CD4-positive, alpha-beta T cell treated with Interleukin-21 for 1 hour (primary cell): Measurements from ENCODE around the gene CNNM4.
"Not testable (repeated sequence)": the region's sequence is repeated elsewhere in the genome, so short reads cannot be mapped to it uniquely, and the experiment has no call there.

ENCODE experiments used
- DNase-seq: peaks from one replicate; pipeline ENCODE4 v3.0.0-alpha.2; 2020

Gene CNNM4

GRCh38 chr2:96795076-96795475 is 34.4 kb downstream of the CNNM4 start:
- DNase-seq: no peak

DNA sequence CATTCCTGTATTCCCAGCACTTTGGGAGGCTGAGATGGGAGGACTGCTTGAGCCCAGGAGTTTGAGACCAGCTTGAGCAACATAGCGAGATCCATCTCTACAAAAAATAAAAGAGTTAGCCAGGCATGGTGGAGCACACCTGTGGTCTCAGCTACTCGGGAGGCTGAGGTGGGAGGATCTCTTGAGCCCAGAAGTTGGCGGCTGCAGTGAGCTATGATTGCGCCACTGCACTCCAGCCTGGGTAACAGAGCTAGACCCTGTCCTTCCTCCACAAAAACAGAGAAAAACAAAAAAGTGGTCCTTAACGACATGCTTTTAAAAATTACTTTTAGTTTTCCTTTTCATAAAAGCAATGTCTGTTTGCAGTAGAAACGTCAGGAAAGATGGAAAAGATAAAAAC is 35.8 kb downstream of the CNNM4 start:
- not testable (repeated sequence) for DNase-seq

DNA sequence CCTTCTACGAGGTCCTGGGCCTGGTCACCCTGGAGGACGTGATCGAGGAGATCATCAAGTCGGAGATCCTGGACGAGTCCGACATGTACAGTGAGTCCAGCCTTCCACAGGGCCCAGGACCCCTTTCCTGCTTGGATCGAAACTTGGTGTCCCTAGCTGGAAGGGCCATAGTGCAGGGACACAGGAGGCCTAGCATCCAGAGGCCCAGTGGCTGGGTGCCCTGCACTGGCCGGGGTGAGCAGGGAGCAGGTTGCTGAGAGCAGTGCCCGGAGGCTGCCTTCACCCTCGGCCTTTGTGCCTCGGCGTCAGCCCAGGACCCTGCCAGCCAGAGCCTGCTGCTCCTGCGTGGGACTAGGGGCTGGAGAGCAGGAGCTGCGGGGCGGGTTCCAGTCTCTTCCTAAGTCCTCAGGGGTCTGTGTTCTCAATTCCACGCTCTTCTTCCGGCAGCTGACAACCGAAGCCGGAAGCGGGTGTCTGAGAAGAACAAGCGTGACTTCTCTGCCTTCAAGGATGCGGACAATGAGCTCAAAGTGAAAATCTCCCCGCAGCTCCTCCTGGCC is 36.4 kb downstream of the CNNM4 start:
- DNase-seq: no peak

- DNase-seq: no peak
These were observed 38.3 kb downstream of the CNNM4 start for GRCh38 chr2:96798733-96799622.

GRCh38 chr2:96799623-96799935 is 38.9 kb downstream of the CNNM4 start:
- no peak for DNase-seq

GRCh38 chr2:96800061-96801004 is 39.6 kb downstream of the CNNM4 start:
- DNase-seq: no peak

GRCh38 chr2:96801005-96801785 is 40.5 kb downstream of the CNNM4 start:
- DNase-seq: peak; percentile 75

GRCh38 chr2:96801786-96802595 is 41.3 kb downstream of the CNNM4 start:
- DNase-seq: peak; percentile 30

GRCh38 chr2:96802721-96803120 is 42.0 kb downstream of the CNNM4 start:
- DNase-seq: no peak

GRCh38 chr2:96804986-96805385 is 44.3 kb downstream of the CNNM4 start:
- no peak for DNase-seq

- not testable (repeated sequence) for DNase-seq
These were observed 45.2 kb downstream of the CNNM4 start for GRCh38 chr2:96805946-96806345.

- peak; percentile 47 for DNase-seq
These were observed 45.9 kb downstream of the CNNM4 start for GRCh38 chr2:96806468-96807126.

DNA sequence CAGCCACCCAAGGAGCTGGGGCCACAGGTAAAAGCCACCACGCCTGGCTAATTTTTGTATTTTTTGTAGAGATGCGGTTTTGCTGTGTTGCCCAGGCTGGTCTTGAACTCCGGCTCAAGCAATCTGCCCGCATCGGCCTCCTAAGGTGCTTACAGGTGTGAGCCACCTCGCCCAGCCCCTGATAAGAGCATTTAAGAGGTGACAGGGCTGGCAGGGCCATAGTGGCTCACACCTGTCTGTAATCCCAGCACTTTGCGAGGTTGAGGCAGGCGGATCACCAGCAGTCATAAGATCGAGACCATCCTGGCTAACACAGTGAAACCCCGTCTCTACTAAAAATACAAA is 46.4 kb downstream of the CNNM4 start:
- DNase-seq: no peak

GRCh38 chr2:96808176-96808837 is 47.6 kb downstream of the CNNM4 start:
- no peak for DNase-seq

DNA sequence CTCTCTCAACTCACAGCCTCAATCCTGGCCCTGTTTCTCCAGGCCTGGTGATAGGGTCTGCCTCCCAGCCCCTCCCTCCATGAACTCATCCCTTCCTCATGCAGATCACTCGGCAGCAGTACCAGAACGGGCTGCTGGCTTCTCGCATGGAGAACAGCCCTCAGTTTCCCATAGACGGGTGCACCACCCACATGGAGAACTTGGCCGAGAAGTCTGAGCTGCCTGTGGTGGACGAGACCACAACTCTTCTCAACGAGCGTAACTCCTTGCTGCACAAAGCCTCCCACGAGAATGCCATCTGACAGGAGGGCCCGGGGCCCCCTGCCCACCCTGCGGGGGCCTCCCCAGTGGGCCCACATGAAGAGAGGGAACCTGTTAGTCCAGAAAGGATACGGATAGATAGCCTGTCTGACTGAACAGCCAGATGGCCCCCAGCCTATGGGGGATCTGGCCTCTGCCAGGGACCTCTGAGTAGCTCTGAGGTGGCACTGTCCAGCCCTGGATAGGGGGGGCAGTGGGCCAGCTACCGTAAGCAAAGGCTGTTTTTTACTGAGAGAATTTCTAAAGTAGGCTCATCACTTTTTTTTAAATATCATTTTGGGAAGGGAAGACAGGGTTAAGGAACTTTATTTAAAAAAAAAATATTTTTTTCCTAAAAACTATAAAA is 48.6 kb downstream of the CNNM4 start:
- DNase-seq: no peak

DNA sequence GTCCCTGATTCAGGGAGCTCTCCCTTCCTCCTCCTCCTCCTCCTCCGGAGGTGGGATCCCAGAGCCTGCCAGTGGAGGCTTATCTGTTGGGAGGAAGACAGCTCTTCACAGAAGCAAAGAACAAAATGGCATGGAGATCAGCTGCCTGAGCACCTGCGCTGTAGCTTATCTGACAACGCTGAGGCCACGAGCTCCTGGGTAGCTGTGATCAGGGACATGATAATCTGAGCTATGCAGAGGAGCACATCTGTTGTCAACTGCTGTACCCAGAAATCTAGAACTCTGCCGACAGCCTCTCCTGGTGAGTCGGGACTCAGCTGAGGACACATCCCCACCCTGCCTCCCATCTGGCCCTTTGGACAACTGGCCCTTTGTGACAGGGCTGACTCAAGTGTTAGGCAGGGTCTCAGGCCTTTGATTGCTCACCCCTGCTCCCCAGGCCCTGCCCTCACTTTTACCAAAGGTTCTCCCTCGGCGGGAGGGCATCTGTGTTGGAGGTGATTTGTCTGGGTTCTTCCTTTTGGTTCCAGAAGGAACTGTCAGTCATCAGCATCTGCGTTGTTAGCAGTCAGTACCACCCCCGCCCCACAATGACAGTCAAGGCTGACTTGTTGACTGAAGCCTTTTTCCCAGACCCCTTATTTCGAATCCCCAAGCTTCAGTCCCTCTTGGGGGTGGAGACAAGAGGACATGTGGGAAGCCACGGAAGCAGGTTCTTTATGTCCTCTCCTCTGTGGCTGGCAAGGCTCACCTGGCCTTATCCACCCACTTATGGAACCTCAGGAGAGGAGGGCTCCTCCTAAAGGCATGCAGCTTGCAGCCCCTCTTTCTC is 49.5 kb downstream of the CNNM4 start:
- DNase-seq: no peak

DNA sequence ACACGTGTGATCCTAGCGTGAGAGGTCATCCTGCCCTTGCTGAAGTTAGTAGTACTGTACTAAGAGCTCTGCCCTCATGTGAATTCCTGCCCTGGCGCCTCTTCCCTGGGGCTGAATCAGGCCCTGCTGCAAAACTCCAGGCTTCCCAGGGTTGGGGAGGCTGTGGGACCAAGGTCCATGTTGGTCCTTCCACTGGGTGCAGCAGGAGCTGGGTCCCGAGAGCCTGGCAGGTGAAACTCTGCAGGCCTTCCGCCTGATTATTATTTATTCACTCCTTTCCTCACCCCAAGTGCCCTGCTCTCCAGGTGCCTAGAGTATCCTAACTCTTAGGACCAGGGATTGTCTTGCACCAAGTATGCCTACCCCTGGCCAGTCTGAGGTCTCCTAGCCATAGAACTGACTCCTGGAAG is 50.1 kb downstream of the CNNM4 start:
- no peak for DNase-seq

DNA sequence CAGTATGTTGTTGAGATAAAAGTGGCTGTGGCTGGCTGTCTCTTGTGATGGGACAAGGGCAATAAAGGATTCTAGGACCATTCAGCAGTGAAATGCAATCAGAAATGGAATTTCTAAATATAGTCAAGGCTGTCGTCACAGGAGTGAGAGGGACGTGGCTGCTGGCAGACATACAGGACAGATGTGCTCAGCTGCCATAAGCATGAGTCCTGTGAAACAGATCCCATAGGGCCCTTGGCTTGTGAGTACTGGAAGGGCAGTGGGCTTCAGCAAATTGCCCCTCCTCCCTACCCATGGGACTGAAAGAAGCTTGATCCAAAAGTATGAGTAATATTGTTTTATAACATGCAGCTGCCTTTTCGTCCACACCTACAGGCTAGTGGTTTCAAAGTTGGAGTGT is 51.2 kb downstream of the CNNM4 start:
- DNase-seq: no peak

GRCh38 chr2:96813656-96814055 is 53.0 kb downstream of the CNNM4 start:
- DNase-seq: no peak
